ENCODE measurements around the gene ARHGEF38.
A peak's percentile ranks its signal among the peaks of the same experiment; 100 is the strongest.
"Not testable (repeated sequence)": the region's sequence is repeated elsewhere in the genome, so short reads cannot be mapped to it uniquely, and the experiment has no call there.

ARHGEF38 gene

GRCh38 chr4:105652286-105652888 lies 100.0 kb downstream of the ARHGEF38 start:
- no peak for DNase-seq

GRCh38 chr4:105657117-105657765 lies 104.8 kb downstream of the ARHGEF38 start:
- DNase-seq: no peak

- no peak for DNase-seq
Observed at GRCh38 chr4:105659190-105659589, 106.8 kb downstream of the ARHGEF38 start.

GRCh38 chr4:105661028-105661427 lies 108.6 kb downstream of the ARHGEF38 start:
- DNase-seq: no peak

GRCh38 chr4:105662935-105663675 lies 110.7 kb downstream of the ARHGEF38 start:
- no peak for DNase-seq

GRCh38 chr4:105666693-105667092 lies 114.3 kb downstream of the ARHGEF38 start:
- DNase-seq: no peak

GRCh38 chr4:105670684-105671083 lies 118.3 kb downstream of the ARHGEF38 start:
- no peak for DNase-seq

GRCh38 chr4:105671301-105671700 lies 118.9 kb downstream of the ARHGEF38 start:
- DNase-seq: no peak

GRCh38 chr4:105674011-105674410 lies 121.6 kb downstream of the ARHGEF38 start:
- DNase-seq: no peak

GRCh38 chr4:105677709-105678108 lies 125.3 kb downstream of the ARHGEF38 start:
- DNase-seq: no peak

GRCh38 chr4:105679186-105679585 lies 126.8 kb downstream of the ARHGEF38 start:
- DNase-seq: no peak

- DNase-seq: no peak
Observed at GRCh38 chr4:105683038-105683437, 130.6 kb downstream of the ARHGEF38 start.

GRCh38 chr4:105686571-105686970 lies 134.2 kb downstream of the ARHGEF38 start:
- no peak for DNase-seq

GRCh38 chr4:105694812-105695211 lies 142.4 kb downstream of the ARHGEF38 start:
- DNase-seq: not testable (repeated sequence)

GRCh38 chr4:105695832-105696231 lies 143.4 kb downstream of the ARHGEF38 start:
- not testable (repeated sequence) for DNase-seq

GRCh38 chr4:105698607-105699006 lies 146.2 kb downstream of the ARHGEF38 start:
- DNase-seq: no peak

- peak; percentile 2 for DNase-seq
Observed at GRCh38 chr4:105707782-105708180, 155.4 kb downstream of the ARHGEF38 start.

GRCh38 chr4:105708181-105709080 lies 156.0 kb downstream of the ARHGEF38 start, which contains the start of the genes GSTCD and INTS12:
GSTCD (plus strand) TSS chr4:105708784; CDS start chr4:105717614, 8,830 bp downstream.
INTS12 (minus strand) TSS chr4:105708689; CDS start chr4:105700005, 8,684 bp downstream.
- peak; percentile 80 for DNase-seq

- DNase-seq: peak; percentile 3
Observed at GRCh38 chr4:105709081-105709450, 156.6 kb downstream of the ARHGEF38 start.

- no peak for DNase-seq
Observed at GRCh38 chr4:105710012-105710600, 157.7 kb downstream of the ARHGEF38 start.

- DNase-seq: no peak
Observed at GRCh38 chr4:105710678-105711077, 158.3 kb downstream of the ARHGEF38 start.

- DNase-seq: no peak
Observed at GRCh38 chr4:105712766-105713165, 160.3 kb downstream of the ARHGEF38 start.

Data from central memory CD4-positive, alpha-beta T cell (primary cell).